Left hindlimb (tissue), 1 donor: ENCODE measurements around the gene MEGF9.
"Not testable (repeated sequence)": the region's sequence is repeated elsewhere in the genome, so short reads cannot be mapped to it uniquely, and the experiment has no call there.

Experiments used
- DNase-seq: peaks from one replicate; pipeline ENCODE4 v3.0.0-alpha.2; 2018

Gene MEGF9

GRCh38 chr9:120714088-120714845, at the start of gene MEGF9:
Gene MEGF9 (minus strand): TSS chr9:120714470. CDS start chr9:120714358, 112 bp downstream.
- DNase-seq = peak; percentile 98

- DNase-seq = no peak
Measured at GRCh38 chr9:120761006-120761405, 46.7 kb upstream of the MEGF9 start.

DNA sequence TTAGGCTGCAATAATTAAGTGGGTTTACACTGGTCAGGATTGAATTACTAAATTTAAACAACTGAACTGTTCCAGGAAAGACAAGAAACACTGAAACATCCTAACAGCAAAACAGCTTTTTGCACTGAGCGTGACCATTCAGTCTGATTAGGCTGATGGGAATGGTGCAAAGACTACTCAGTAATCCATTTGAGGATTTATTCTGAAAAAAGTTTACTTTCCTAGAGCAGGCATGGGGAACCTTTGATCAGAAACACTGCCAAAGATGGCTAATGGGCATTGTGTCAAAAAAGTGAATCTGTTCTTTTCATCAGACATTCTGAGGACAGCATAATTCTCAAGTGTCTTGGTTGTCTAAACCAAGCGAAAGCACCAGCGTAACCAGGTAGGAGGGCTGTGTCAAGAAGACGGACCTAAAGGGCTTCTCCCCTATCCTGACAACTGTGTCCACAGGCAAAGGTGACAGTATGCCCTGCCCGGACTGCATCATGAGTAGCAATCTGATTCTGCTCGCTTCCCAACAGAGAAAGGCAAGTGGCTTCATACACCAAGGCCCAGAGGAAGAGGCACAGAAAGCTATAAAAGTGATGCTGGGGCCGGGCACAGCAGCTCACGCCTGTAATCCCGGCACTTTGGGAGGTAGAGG, 45.6 kb upstream of the MEGF9 start:
- DNase-seq = no peak

DNA sequence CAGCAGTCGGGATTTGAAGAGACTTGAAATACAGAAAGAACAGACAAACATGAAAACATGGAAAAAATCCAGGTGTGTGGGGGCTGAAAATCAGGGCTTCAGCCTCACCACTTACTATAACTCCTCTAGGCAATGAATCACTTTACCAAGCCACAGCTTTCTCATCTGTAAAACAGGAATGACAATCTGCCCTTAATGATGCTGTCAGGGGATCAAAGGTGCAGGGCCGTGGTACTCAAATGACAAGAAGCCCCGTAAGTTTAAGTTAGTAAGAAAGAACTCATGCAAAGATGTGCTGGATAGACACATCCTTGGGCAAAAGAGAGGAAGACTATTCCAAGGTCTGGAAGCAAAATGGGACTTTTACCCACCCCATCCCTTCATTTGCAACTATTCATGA, 44.3 kb upstream of the MEGF9 start:
- no peak for DNase-seq

DNA sequence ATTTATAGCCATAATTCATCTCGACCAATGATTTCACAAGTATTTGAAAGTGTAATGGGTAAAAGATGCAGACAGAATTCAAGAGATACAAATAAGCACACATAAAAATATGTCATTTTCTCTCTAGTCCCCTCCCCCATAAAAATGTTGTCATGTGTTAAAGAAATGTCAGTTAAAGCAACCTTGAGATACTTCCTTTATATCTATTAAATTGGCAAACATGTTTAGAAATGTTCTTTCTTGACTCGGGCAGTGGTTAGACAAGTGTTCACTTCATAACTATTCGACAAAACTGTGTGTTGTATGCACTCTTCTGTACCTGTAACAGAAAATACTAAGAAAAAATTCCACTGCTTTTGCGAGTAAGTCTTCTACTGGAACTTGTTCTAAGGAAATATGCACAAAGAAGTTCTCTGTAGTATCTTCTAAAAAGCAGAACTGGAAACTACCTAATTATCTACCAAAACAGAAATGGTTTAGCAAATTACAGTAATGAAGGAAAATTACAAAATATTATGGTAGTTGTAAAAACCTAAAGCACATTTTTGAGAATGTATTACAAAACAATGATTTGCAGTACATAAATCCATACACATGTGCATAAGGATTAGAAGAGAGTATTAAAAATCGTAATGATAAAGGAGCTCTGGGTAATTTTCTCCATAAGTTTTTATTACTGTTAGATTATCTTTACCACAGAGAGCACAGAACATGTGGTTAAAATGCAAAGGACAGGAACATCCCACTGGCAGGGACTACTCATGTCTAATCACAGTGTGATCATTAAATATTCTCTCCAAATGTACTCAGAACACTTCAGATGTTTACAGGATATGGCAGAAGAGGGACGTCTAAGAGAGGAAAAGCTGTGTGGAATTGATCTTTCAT, 43.0 kb upstream of the MEGF9 start:
- no peak for DNase-seq

GRCh38 chr9:120756531-120756930, 42.3 kb upstream of the MEGF9 start:
- no peak for DNase-seq

DNA sequence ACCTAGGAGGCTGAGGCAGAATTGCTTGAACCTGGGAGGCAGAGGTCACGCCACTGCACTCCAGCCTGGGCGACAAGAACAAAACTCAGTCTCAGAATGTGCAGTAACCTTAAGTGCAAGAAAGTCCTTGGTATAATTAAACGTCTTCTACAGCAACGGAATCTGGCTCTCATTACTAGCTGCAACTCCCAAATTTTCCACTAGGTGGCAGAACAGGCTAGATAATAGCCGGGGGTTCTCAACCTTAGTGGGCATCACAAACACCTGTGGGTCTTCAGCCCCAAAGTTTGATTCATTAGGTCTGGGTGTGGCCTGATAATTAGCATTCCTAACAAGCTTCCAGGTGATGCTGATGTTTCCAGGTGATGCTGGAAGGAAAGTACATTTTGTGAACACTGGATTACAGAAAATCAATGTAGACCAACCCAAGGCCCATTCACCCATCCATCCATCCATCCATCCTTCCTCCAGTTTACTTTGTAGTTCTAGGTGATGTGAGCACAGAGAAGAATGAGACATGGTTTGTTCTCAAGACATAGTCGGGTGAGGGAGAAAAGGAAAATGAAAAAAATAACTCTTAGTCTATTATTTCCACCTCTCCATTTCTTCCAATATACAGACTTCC, 41.7 kb upstream of the MEGF9 start:
- DNase-seq = peak; percentile 56

- DNase-seq = no peak
Measured at GRCh38 chr9:120755044-120755443, 40.8 kb upstream of the MEGF9 start.

GRCh38 chr9:120750421-120750820, 36.2 kb upstream of the MEGF9 start:
- no peak for DNase-seq

- not testable (repeated sequence) for DNase-seq
Measured at GRCh38 chr9:120746366-120746765, 32.1 kb upstream of the MEGF9 start.

- no peak for DNase-seq
Measured at GRCh38 chr9:120745278-120745677, 31.0 kb upstream of the MEGF9 start.

GRCh38 chr9:120742951-120743416, 28.7 kb upstream of the MEGF9 start:
- DNase-seq = no peak

DNA sequence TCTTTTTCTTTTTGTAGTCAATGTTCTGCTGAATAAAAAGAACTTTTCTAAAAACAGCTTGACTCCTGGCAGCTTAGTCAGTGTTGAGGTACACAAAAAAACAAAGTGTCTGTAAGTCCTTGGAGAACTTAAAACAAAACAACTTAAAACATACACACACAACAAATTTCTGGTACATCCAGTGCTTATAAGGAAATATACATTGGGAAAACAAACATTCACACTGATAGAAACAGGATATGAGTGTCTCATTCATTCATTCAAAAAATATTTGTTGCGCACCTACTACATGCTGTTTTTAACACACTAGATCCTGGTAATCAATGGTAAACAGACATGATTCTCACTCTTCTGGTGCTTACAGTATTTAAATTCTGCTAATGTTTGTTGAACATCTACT, 27.4 kb upstream of the MEGF9 start:
- no peak for DNase-seq

GRCh38 chr9:120741191-120741590, 26.9 kb upstream of the MEGF9 start:
- no peak for DNase-seq

GRCh38 chr9:120740132-120740531, 25.9 kb upstream of the MEGF9 start:
- DNase-seq = no peak

DNA sequence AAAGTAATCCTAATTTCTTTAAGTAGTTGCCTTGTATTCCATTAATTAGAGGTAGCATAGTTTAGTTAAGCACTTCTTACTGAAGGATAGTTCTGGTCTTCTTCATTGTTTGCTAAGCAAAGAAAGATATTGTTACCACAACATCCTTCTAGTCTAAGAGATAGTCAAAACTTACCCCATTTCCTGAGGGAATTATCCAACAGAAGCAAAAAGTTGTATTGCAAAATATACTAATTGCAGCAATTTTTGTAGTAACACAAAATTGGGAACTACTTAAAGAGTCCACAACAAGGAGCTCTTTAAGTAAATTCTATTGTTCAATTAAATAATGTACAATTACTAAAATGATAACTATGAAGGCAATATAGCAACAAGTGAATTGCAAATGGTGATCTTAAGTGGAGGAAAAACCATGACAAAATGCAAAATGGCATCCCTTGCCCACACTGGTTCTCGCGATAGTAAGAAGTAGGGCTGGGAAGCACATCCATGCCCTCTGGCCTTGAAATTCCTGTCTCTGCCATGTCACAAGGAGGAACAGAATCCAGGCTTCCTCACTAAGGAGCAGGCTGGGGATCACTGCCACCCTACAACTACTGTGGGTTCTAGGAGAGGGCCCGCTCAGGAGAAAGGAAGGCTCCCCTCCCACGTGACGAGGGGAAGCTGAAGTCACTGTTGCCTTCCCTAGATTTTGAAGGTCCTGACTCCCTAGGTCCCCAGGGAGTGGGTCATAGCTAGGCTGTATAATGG, 23.3 kb upstream of the MEGF9 start:
- DNase-seq = no peak

- DNase-seq = no peak
Measured at GRCh38 chr9:120736881-120737280, 22.6 kb upstream of the MEGF9 start.

DNA sequence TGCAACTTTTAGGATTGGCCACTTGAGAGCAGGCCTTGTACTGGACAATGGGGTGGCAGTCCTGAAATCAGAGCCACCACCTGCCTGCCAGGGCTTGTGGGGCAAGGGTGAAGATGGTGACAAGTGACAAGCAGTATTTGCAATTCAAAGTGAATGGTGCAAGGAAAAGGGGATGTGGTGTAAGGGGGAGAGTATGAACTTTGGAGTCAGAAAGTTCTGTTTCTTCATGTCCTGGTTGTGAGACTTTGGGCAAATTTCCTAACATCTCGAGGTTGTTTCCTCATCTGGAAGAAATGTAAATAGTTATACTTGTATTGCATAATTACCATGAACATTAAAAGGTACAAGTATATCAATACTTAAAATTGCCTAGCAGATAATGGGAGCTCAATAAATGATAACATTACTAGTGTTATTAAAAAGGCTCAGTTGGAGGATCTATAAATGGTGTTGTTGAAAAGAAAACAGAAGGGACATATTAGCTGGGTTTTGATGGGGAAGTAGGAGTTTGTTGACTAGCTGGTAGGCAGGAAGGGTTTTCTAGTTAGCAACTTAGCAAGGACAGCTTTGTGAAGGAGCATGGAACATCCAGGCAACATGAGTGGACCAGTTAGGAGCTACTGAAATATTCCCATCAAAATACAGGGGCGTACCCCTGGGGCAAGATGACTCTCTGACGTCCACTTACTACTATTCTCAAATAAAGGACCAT, 21.3 kb upstream of the MEGF9 start:
- DNase-seq = no peak

DNA sequence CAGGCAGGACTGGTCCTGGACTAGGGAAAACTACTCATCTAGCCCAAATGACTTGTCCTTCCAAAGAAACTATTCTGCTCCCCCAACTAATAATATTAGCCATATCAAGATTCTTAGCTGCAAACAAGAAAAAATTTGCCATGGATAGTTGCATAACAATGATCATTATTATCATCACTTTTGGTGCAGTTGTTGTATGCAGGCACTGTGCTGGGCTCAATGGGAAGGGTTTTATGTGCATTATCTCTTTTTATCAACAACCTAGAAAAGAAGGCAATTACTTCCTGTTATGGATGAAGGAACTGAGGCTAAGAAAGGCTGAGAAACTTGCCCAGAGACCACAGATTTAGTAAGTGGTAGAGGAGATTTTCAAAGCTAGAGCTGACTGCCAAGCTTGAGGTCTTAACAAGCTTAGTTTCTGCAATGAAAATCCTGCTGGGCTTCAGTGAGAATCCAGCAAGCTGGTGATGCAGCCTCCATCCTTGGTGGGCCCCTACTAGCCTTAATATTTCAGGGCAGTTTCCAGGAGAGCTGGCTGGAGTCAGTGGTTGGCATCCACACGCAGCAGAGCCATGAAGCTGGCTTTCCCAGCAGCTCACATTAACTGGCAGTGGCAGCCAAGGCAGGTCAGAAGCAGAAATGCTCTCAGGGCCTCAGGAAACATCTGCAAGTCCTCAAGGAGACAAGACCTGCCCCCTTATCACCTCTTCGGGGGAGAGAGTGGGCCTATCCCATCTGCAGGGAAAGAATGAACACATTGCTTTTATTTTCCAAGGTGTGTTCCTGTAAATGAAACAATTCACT, 20.5 kb upstream of the MEGF9 start:
- peak; percentile 51 for DNase-seq

- DNase-seq = no peak
Measured at GRCh38 chr9:120733190-120733589, 18.9 kb upstream of the MEGF9 start.
